Smooth muscle cell of the pulmonary artery (primary cell): ENCODE results near the gene C1GALT1C1L. TPM values are rescaled to one million over a fixed set of nuclear protein-coding genes. Genes with fewer than 3 reads are reported as not detected.

Source experiments
- total RNA-seq: library from RNA; depleted of rRNA; stranded (reverse); fragments of >200 nt; gene quantifications from 2 replicates; pipeline ENCODE4 v1.2.3, GENCODE V29; 2014

The C1GALT1C1L gene
- 0.20 and 1.2 TPM in 2 replicates for total RNA-seq

DNA sequence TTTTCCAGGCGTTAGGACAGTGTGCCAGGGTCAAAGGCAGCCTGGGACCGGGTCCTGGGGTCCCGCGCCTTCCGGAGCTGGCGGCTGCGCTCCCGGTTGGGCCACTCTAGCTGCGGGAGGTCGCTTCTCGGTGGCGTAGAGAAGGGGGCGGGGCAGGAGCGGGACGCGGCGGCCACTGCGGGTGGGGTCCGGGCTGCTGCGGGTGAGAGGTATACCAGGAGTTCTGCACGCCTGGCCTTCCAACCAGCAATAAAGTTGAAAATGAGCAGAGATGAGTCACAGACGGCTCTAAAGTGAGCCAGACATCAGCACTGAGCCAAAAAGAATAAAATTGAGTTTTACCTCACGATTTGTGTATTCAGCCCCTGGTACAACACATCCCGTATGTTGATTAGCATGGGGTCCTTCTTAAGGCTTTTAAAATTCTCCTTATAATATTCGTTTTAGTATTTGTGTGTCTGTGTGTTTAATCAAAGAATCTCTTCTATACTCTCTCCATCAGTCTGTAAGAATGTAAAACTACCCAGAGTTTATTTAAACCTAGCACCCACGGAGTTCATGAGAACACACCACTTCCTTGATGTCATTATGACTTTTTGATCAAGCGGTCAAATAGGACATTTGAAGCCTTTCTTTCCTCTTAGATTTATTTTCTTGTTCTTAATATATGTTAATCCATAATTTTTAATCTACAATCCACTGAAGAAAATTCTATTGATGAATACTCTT, at the start of gene C1GALT1C1L:
Gene C1GALT1C1L, minus strand, starts transcription at position 108 of the 729 bp plus-strand sequence. Its CDS starts 107 bp downstream, at position 1.

DNA sequence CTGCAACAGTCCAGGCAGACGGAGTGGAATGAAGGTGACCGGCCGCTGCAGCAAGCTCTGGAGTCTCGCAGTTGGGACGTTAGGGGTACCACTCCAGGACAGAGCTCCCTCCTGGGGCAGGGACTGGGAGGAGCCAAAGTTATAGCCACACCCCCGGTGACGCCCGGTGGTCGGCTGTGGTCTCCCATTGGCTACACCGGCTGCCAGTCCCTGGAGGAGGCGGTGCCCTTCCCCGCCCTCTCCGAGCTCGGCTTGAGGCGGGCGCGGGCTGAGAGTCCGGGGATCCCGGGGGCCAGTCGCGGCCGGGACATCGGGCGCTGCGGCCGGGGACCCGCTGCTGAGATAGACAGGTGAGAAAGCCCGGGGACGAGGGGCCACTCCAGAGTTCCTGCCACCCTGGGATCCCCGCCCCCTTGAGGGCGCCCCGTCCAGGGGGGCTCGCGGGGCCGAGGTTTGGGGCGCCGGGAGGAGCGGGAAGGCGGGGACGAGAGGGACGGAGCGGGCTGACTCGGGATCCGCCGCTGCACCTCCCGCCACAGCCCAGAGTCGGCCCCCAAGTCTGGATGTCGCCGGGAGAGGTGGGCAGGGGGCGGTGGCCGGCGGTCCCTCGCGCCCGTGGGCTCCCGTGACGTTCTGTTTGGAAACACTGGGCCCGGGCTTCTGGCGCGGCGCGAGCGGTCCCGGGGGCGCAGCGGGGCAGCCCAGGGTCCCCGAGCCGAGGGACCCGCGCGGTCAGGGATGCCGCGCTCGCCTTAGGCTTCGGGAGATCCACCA, 39.0 kb downstream of the C1GALT1C1L start, which contains the start of gene PLEKHH2:
Gene PLEKHH2, plus strand, starts transcription at position 231 of the 774 bp plus-strand sequence. CDS start 7,414 bp downstream, outside the sequence.

Other genes starting within 250 kb of the C1GALT1C1L start
- 32.1 and 32.9 TPM in 2 replicates for gene THADA, start 80.4 kb downstream of the C1GALT1C1L start, total RNA-seq
- 1.7 and 8.9 TPM in 2 replicates for gene PLEKHH2, start 39.2 kb downstream of the C1GALT1C1L start, total RNA-seq
- 17.6 and 25.8 TPM in 2 replicates for gene DYNC2LI1, start 97.6 kb upstream of the C1GALT1C1L start, total RNA-seq
- not detected in 2 replicates for gene ABCG5, start 162.4 kb upstream of the C1GALT1C1L start, total RNA-seq
- gene ABCG8, start 162.5 kb upstream of the C1GALT1C1L start, total RNA-seq = not detected in 2 replicates